Adrenal gland (tissue), 12 donors: ENCODE results near the gene MATK. TPM values are rescaled to one million over a fixed set of nuclear protein-coding genes. Genes with fewer than 3 reads are reported as not detected.

Experiments used
- DNase-seq, 7 donors: peaks; one replicate each; pipeline ENCODE4 v3.0.0-alpha.2; 2019 to 2020
- H3K27ac ChIP-seq, 5 donors: fragments of 200-600 bp; sonication (generic) in 4 of 5; 1 replicate in 3 of 5; 2 replicates in 2 of 5; pipeline versions ENCODE4 v1.5.1 to v1.8.0; 2016 to 2020; ENCODE audit warnings: mild to moderate bottlenecking in 1 of 5
- H3K27me3 ChIP-seq: fragments of 200-600 bp; 2 replicates; pipeline ENCODE4 v1.8.0; 2021
- H3K36me3 ChIP-seq, 2 donors: fragments of 200-600 bp; replicated peaks in 1 of 2; 1 replicate in 1 of 2; 2 replicates in 1 of 2; pipeline versions ENCODE4 v1.5.1 to v1.8.0; 2018 to 2022
- H3K4me1 ChIP-seq, 2 donors: fragments of 200-600 bp; replicated peaks in 1 of 2; 1 replicate in 1 of 2; 2 replicates in 1 of 2; pipeline versions ENCODE4 v1.5.1 to v1.8.0; 2018 to 2021
- H3K4me3 ChIP-seq, 4 donors: fragments of 200-600 bp; sonication (generic) in 3 of 4; one replicate each; pipeline ENCODE4 v1.5.1; 2016 to 2018
- H3K9me3 ChIP-seq, 3 donors: fragments of 200-600 bp; sonication (generic) in 1 of 3; replicated peaks in 1 of 3; 1 replicate in 2 of 3; 2 replicates in 1 of 3; pipeline versions ENCODE4 v1.5.1 to v1.8.0; 2016 to 2021
- CTCF ChIP-seq, 6 experiments: fragments of 450-650 bp in 4 of 6; fragments of 200-600 bp in 2 of 6; sonication (generic) in 1 of 6; IDR thresholded peaks; 1 replicate in 5 of 6; 2 replicates in 1 of 6; pipeline versions ENCODE4 v1.5.1 to v1.8.0; 2016 to 2021; ENCODE audit warnings: antibody characterized with exemption in 6 of 6, mild to moderate bottlenecking in 2 of 6, moderate library complexity in 1 of 6
- POLR2A ChIP-seq, 2 donors: fragments of 450-650 bp; IDR thresholded peaks; one replicate each; pipeline ENCODE4 v1.6.1; 2017; ENCODE audit warnings: antibody characterized with exemption in 2 of 2, mild to moderate bottlenecking in 2 of 2, moderate library complexity in 1 of 2
- WGBS, 4 donors: extraction: QIAGEN DNeasy Blood & Tissue Kit in 2 of 4; methylation state at CpG; one replicate each; pipeline versions ENCODE4 v1.1.5 to v1.1.7; 2013 to 2017; 5-methylcytosine and 5-hydroxymethylcytosine counted together
- intact Hi-C, 2 donors: fragments of 100-400 bp; cut with DNase I; formaldehyde crosslinking; loops; one replicate each; pipeline versions ENCODE4 v1.14.1 to v1.15.0; 2022 to 2023
- polyA plus RNA-seq, 3 donors: library from polyadenylated mRNA; stranded (reverse); fragments of 200-250 nt in 2 of 3; fragments of 350-450 nt in 1 of 3; fragmentation: Illumina TruSeq in 1 of 3; extraction: RNeasy Lipid Tissue Mini Kit (QIAGEN cat#74804) in 1 of 3; gene quantifications; one replicate each; pipeline ENCODE4 v1.2.3, GENCODE V29; 2013 to 2014
- total RNA-seq, 9 donors: library from RNA; depleted of rRNA in 4 of 9; stranded (reverse); fragments of >200 nt in 4 of 9; fragments of 120-200 nt in 1 of 9; fragmentation: NEBNext Ultra II Directional in 1 of 9; extraction: Animal tissue kit (Norgen Biotek cat#: 25700) in 1 of 9; gene quantifications; one replicate each; pipeline versions ENCODE4 v1.1.0 to v1.2.4, GENCODE V29; 2013 to 2023
- donor health status: healthy with polysubstance abuse.
- donor health status: Bipolar disorder and iron deficiency.
- donor health status: DM: yes; HTN: yes; CAD: no.
- donor health status: DM: no; HTN: no; CAD: no.
- donor health status: DM: no; HTN: no; CAD: no.
- donor health status: DM: yes; HTN: yes; CAD: no.

Gene MATK
- total and polyA plus RNA-seq, 12 donors, result 0.26 to 20.7 (median 1.4) TPM

- no peaks in the 10 kb centered on the region for H3K36me3 ChIP-seq
- H3K4me1 ChIP-seq, result peaks cover 0 to 3% of the 10 kb centered on the region in 2 donors
- no peak overlapping the region for H3K27ac ChIP-seq
- 93 to 100% (median 95%) methylated on average over 4 of the region's 4 CpGs for WGBS, 4 donors
- H3K27me3 ChIP-seq, result peaks cover 5% of the 10 kb centered on the region
- TF ChIP-seq CTCF (IDR thresholded peaks at IDR 0.05) (no peak), POLR2A (IDR thresholded peaks at IDR 0.05) (no peak)
- intact Hi-C loops, result no loop called here
- DNase-seq, result no peak
- no peaks in the 10 kb centered on the region for H3K9me3 ChIP-seq
- H3K4me3 ChIP-seq, result no peak overlapping the region
Observed at GRCh38 chr19:3814648-3815047, 28.5 kb upstream of the MATK start.

DNA sequence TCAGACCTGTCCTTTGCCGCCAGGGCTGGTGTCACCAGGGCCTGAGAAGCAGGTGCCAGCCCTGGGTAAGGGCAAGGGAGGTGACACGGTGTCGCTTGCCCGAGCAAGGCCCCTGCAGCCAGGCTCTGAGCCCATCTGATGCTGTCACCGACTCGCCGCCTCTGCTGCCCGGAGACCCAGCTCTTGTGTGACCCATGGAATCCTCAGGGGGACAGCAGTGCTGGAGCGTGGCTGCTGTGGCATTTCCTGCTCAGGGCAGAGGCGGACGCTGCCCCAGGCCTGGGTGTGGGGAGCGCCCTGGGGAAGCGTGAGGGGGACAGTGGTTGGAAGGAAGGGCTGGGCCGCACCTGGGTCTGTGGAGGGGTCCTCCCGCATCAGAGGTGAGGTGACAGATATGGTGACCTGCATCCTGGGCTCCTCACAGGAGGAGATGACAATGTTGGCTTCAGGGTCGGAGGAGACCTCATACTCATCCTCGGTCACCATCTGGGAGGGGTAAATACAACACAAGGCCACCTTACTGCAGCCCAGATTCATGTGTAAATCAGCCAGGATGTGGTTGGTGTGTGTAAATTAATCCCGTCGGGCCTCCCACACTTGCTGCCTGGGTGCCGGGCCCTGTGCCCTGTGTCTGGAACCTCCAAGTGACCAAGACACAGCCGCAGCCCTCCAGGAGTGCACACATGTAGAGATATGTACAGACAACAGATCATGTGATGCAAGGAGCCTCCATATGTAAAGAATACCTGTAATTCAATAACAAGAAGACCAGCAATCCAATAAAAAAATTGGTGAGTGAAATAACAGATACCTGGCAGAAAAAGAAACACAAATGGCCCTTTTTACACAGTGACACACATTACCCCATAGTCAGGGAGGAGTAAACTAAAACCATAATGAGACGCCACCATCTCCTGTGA, 27.6 kb upstream of the MATK start:
- H3K4me1 ChIP-seq, result peaks cover 0 to 3% of the 10 kb centered on the region in 2 donors
- 78 to 83% (median 81%) methylated on average over 8 to 22 of the region's 22 CpGs for WGBS, 4 donors
- no peak for DNase-seq
- intact Hi-C loops, result no loop called here
- H3K36me3 ChIP-seq, result no peaks in the 10 kb centered on the region
- TF ChIP-seq POLR2A (IDR thresholded peaks at IDR 0.05) (no peak), CTCF (IDR thresholded peaks at IDR 0.05) (no peak)
- H3K4me3 ChIP-seq, result no peak overlapping the region
- peaks cover 5% of the 10 kb centered on the region for H3K27me3 ChIP-seq
- H3K9me3 ChIP-seq, result no peaks in the 10 kb centered on the region
- peak overlapping the region in 2 of 5 donors; percentile 40 to 54 for H3K27ac ChIP-seq

DNA sequence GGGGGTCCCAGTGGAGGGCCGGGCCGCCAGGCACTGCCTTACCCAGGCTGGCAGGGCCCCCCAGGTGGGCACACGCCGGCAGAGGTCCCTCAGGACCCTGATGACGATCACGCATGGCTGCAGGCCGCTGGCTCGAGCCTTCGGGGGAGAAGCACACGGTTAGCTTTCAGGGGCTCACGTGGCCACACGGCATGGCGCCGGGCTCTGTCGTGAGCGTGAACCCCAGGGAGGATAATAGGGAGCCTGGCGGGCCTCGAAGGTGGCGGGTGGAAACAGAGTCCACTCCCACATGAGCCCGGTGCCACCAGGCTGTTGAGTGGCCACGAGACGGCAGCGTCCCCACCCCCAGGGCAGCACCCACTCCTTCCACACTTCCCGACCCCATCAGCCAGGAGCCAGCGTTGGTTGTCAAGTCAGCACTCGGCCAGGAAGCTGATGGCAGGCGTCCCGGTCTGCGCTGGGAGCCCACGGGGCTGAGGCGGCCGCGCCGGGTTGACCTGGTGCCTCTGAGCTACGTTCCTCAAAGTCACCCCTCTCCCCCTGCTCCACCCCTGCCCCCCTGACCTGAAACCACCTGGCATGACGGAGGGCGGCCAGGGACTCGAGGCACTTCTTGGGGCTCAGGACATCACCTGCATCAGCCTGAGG, 24.7 kb upstream of the MATK start:
- 71 to 90% (median 75%) methylated on average over 2 to 38 of the region's 38 CpGs for WGBS, 4 donors
- no peak overlapping the region for H3K4me3 ChIP-seq
- H3K9me3 ChIP-seq, result no peaks in the 10 kb centered on the region
- peaks cover 5% of the 10 kb centered on the region for H3K27me3 ChIP-seq
- H3K4me1 ChIP-seq, result peaks cover 0 to 3% of the 10 kb centered on the region in 2 donors
- TF ChIP-seq POLR2A (IDR thresholded peaks at IDR 0.05) (no peak), CTCF (IDR thresholded peaks at IDR 0.05) (no peak)
- DNase-seq, result peak in 3 of 7 donors; percentile 26 to 34 (median 30)
- peak overlapping the region in 1 of 5 donors; percentile 34 for H3K27ac ChIP-seq
- no peaks in the 10 kb centered on the region for H3K36me3 ChIP-seq
- intact Hi-C loops, result no loop called here

DNA sequence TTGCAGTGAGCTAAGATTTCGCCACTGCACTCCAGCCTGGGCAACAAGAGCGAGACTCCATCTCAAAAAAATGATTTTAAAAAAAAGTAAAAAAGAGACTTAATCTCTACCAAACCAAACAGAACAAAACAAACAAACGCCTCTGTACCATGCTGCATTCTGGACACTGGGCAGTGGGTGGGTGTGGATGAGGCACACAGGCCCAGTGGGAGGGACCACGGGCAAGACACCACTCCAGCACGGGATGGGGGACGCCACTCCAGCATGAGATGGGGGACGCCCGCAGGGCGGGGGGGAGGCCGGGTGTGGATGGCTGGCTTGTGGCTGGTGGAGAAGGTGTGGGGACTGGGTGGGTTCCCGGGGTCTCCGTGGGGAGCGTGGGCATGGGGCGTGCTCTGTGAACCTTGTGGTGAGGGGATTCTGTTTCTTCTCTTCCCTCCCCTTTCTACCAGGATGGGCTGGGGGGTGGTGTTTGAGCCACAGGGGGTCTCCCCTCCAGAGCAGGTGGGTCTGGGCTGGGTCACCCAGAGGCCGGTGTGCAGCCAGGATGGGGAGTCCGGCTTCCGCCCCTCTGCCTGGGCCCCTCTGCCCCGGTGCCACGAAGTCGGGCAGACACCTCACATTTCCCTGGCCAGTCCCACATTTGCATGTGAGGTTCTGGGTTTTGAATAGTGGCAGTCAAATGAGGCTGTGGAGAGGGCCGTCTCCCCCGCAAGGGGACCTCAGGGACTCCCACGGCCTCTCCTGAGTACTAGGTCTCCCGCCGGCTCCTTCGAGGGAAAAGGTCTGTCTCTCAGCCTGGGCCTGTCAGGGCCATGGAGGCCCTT, 23.9 kb upstream of the MATK start:
- Histone ChIP-seq H3K27me3 (peaks cover 5% of the 10 kb centered on the region), H3K36me3 (no peaks in the 10 kb centered on the region), H3K27ac (no peak overlapping the region), H3K4me3 (no peak overlapping the region), H3K9me3 (no peaks in the 10 kb centered on the region), H3K4me1 (peaks cover 0 to 3% of the 10 kb centered on the region in 2 donors)
- no peak for DNase-seq
- TF ChIP-seq POLR2A (IDR thresholded peaks at IDR 0.05), result no peak
- no peak for TF ChIP-seq CTCF (IDR thresholded peaks at IDR 0.05)
- intact Hi-C loops, result no loop called here
- WGBS, 4 donors, result 72 to 77% (median 75%) methylated on average over 10 to 26 of the region's 26 CpGs
